Liver (tissue), 9 donors: ENCODE measurements around the gene BRWD1. TPM values are rescaled to one million over a fixed set of nuclear protein-coding genes. Genes with fewer than 3 reads are reported as not detected.

Experiments
- DNase-seq: peaks from one replicate; pipeline ENCODE4 v3.0.0-alpha.2; 2017; ENCODE audit warnings: low spot score
- H3K27ac ChIP-seq, 2 donors: one replicate each; pipeline ENCODE4 v1.7.0; 2013; ENCODE audit warnings: inconsistent platforms in 2 of 2, low read length in 2 of 2, control low read depth in 1 of 2, low read depth in 1 of 2, mild to moderate bottlenecking in 1 of 2
- H3K27me3 ChIP-seq, 4 donors: one replicate each; pipeline versions ENCODE4 v1.6.1 to v1.7.0; 2013; ENCODE audit warnings: low read length in 3 of 4, inconsistent platforms in 1 of 4, mild to moderate bottlenecking in 1 of 4, moderate library complexity in 1 of 4; ENCODE audit not compliant: control insufficient read depth in 4 of 4, insufficient read depth in 4 of 4
- H3K36me3 ChIP-seq, 4 donors: one replicate each; pipeline versions ENCODE4 v1.6.1 to v1.7.0; 2013; ENCODE audit warnings: low read length in 3 of 4, mild to moderate bottlenecking in 3 of 4, low read depth in 1 of 4, moderate library complexity in 1 of 4; ENCODE audit not compliant: control insufficient read depth in 4 of 4, insufficient read depth in 3 of 4
- H3K4me1 ChIP-seq, 4 donors: one replicate each; pipeline versions ENCODE4 v1.6.1 to v1.7.0; 2013; ENCODE audit warnings: low read length in 3 of 4, mild to moderate bottlenecking in 3 of 4, moderate library complexity in 1 of 4; ENCODE audit not compliant: control insufficient read depth in 4 of 4, insufficient read depth in 4 of 4
- H3K4me3 ChIP-seq, 3 donors: one replicate each; pipeline versions ENCODE4 v1.6.1 to v1.7.0; 2013; ENCODE audit warnings: low read length in 3 of 3, control low read depth in 1 of 3, low read depth in 1 of 3, mild to moderate bottlenecking in 1 of 3
- H3K9ac ChIP-seq, 2 donors: one replicate each; pipeline ENCODE4 v1.7.0; 2013; ENCODE audit warnings: low read length in 2 of 2, mild to moderate bottlenecking in 2 of 2, moderate library complexity in 2 of 2, control low read depth in 1 of 2, low read depth in 1 of 2
- H3K9me3 ChIP-seq, 4 donors: one replicate each; pipeline versions ENCODE4 v1.6.1 to v1.7.0; 2013; ENCODE audit warnings: low read length in 3 of 4; ENCODE audit not compliant: control insufficient read depth in 4 of 4
- FOXA1 ChIP-seq: IDR thresholded peaks from 2 replicates; pipeline ENCODE4 v1.6.1; 2016; ENCODE audit warnings: antibody characterized with exemption
- FOXA2 ChIP-seq: IDR thresholded peaks from 2 replicates; pipeline ENCODE4 v1.6.1; 2016; ENCODE audit warnings: antibody characterized with exemption
- GABPA ChIP-seq, 2 donors: IDR thresholded peaks in 1 of 2; conservative IDR thresholded peaks in 1 of 2; 2 replicates each; pipeline ENCODE4 v1.6.1; 2016; ENCODE audit warnings: antibody characterized with exemption in 2 of 2, mild to moderate bottlenecking in 1 of 2, moderate library complexity in 1 of 2
- HNF4A ChIP-seq, 2 donors: conservative IDR thresholded peaks; 2 replicates each; pipeline ENCODE4 v1.6.1; 2016; ENCODE audit warnings: antibody characterized with exemption in 2 of 2, mild to moderate bottlenecking in 2 of 2
- JUND ChIP-seq, 2 donors: IDR thresholded peaks; 2 replicates each; pipeline ENCODE4 v1.6.1; 2016; ENCODE audit warnings: antibody characterized with exemption in 2 of 2
- NR2F2 ChIP-seq: IDR thresholded peaks from 2 replicates; pipeline ENCODE4 v1.6.1; 2016; ENCODE audit warnings: antibody characterized with exemption
- RAD21 ChIP-seq, 2 donors: IDR thresholded peaks; 2 replicates each; pipeline ENCODE4 v1.6.1; 2016; ENCODE audit warnings: antibody characterized with exemption in 2 of 2, mild to moderate bottlenecking in 2 of 2
- RXRA ChIP-seq, 2 donors: IDR thresholded peaks; 2 replicates each; pipeline ENCODE4 v1.6.1; 2017 to 2018; ENCODE audit warnings: antibody characterized with exemption in 2 of 2, mild to moderate bottlenecking in 1 of 2
- SP1 ChIP-seq: IDR thresholded peaks from 2 replicates; pipeline ENCODE4 v1.6.1; 2018; ENCODE audit warnings: antibody characterized with exemption, mild to moderate bottlenecking
- YY1 ChIP-seq: IDR thresholded peaks from 2 replicates; pipeline ENCODE4 v1.6.1; 2016; ENCODE audit warnings: antibody characterized with exemption, mild to moderate bottlenecking
- WGBS: extraction: QIAGEN DNeasy Blood & Tissue Kit; methylation state at CpG from one replicate; pipeline ENCODE4 v1.1.7; 2013; 5-methylcytosine and 5-hydroxymethylcytosine counted together
- polyA plus RNA-seq, 2 donors: library from polyadenylated mRNA; stranded (reverse) in 1 of 2; unstranded in 1 of 2; fragments of 200-250 nt in 1 of 2; fragments of >200 nt in 1 of 2; fragmentation: Nextera tagmentation in 1 of 2; extraction: Ambion mirVana in 1 of 2; gene quantifications; one replicate each; pipeline versions ENCODE4 v1.2.1 to v1.2.3, GENCODE V29; 2013 to 2015
- total RNA-seq, 2 donors: library from RNA; depleted of rRNA; stranded (reverse); fragments of >200 nt; gene quantifications; one replicate each; pipeline ENCODE4 v1.2.3, GENCODE V29; 2014
- TF ChIP-seq, protein P1 (sequence below): IDR thresholded peaks from 2 replicates; pipeline ENCODE4 v1.6.1; 2016; ENCODE audit warnings: antibody characterized with exemption
- TF ChIP-seq, protein P2 (sequence below): fragments of 150-350 bp; IDR thresholded peaks from 2 replicates; pipeline ENCODE4 v1.5.1; 2017; ENCODE audit warnings: improper control_type of control experiment, low read depth, low read length; ENCODE audit not compliant: missing input control
- TF ChIP-seq, protein P3 (sequence below): IDR thresholded peaks from 2 replicates; pipeline ENCODE4 v1.6.1; 2016; ENCODE audit warnings: antibody characterized with exemption
- TF ChIP-seq, protein P4 (sequence below): IDR thresholded peaks from 2 replicates; pipeline ENCODE4 v1.6.1; 2016; ENCODE audit warnings: antibody characterized with exemption
- TF ChIP-seq, protein P5 (sequence below): IDR thresholded peaks from 2 replicates; pipeline ENCODE4 v1.6.1; 2016; ENCODE audit warnings: antibody characterized with exemption, mild to moderate bottlenecking
- donor health status: healthy.
- donor health status: healthy.
- donor health status: healthy.
- donor health status: healthy.
- donor health status: healthy.

Gene BRWD1
- total and polyA plus RNA-seq, 4 donors, result 5.2 to 56.6 (median 20.9) TPM

DNA sequence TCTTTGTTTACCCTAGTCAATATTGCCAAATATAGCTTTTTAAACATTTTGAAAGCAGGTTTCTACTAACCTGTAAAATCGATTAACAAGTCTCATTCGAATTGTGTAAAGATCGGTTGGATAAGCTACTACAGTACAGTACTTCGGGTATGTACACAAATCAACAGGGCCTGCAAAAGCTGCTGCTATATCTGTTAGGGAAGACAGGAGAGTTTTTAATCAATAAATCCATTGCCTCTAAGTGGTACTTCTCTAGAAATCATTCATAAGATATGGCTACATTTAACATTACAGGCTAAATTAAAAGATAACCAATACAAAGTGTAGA is 95.4 kb downstream of the BRWD1 start:
- no peak overlapping the region for H3K27ac ChIP-seq
- WGBS, result 40% methylated on average over 4 of the region's 4 CpGs
- H3K4me1 ChIP-seq, result peaks cover 0 to 6% (median under 1%) of the 10 kb centered on the region in 4 donors
- TF ChIP-seq, protein P1, sequence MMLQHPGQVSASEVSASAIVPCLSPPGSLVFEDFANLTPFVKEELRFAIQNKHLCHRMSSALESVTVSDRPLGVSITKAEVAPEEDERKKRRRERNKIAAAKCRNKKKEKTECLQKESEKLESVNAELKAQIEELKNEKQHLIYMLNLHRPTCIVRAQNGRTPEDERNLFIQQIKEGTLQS, result no peak
- TF ChIP-seq HNF4A (conservative IDR thresholded peaks at IDR 0.05) (peak in 1 of 2 donors; percentile 8), GABPA (IDR thresholded peaks at IDR 0.05 in 1 of 2, conservative IDR thresholded peaks at IDR 0.05 in 1 of 2) (no peak), FOXA2 (peak; percentile 28), SP1 (no peak), NR2F2 (no peak), RAD21 (IDR thresholded peaks at IDR 0.05) (no peak), JUND (IDR thresholded peaks at IDR 0.05) (no peak), YY1 (no peak)
- TF ChIP-seq, protein P2, sequence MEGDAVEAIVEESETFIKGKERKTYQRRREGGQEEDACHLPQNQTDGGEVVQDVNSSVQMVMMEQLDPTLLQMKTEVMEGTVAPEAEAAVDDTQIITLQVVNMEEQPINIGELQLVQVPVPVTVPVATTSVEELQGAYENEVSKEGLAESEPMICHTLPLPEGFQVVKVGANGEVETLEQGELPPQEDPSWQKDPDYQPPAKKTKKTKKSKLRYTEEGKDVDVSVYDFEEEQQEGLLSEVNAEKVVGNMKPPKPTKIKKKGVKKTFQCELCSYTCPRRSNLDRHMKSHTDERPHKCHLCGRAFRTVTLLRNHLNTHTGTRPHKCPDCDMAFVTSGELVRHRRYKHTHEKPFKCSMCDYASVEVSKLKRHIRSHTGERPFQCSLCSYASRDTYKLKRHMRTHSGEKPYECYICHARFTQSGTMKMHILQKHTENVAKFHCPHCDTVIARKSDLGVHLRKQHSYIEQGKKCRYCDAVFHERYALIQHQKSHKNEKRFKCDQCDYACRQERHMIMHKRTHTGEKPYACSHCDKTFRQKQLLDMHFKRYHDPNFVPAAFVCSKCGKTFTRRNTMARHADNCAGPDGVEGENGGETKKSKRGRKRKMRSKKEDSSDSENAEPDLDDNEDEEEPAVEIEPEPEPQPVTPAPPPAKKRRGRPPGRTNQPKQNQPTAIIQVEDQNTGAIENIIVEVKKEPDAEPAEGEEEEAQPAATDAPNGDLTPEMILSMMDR, result no peak
- TF ChIP-seq, protein P3, sequence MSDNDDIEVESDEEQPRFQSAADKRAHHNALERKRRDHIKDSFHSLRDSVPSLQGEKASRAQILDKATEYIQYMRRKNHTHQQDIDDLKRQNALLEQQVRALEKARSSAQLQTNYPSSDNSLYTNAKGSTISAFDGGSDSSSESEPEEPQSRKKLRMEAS, result no peak
- TF ChIP-seq, protein P4, sequence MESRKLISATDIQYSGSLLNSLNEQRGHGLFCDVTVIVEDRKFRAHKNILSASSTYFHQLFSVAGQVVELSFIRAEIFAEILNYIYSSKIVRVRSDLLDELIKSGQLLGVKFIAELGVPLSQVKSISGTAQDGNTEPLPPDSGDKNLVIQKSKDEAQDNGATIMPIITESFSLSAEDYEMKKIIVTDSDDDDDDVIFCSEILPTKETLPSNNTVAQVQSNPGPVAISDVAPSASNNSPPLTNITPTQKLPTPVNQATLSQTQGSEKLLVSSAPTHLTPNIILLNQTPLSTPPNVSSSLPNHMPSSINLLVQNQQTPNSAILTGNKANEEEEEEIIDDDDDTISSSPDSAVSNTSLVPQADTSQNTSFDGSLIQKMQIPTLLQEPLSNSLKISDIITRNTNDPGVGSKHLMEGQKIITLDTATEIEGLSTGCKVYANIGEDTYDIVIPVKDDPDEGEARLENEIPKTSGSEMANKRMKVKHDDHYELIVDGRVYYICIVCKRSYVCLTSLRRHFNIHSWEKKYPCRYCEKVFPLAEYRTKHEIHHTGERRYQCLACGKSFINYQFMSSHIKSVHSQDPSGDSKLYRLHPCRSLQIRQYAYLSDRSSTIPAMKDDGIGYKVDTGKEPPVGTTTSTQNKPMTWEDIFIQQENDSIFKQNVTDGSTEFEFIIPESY, result no peak
- TF ChIP-seq, protein P5, sequence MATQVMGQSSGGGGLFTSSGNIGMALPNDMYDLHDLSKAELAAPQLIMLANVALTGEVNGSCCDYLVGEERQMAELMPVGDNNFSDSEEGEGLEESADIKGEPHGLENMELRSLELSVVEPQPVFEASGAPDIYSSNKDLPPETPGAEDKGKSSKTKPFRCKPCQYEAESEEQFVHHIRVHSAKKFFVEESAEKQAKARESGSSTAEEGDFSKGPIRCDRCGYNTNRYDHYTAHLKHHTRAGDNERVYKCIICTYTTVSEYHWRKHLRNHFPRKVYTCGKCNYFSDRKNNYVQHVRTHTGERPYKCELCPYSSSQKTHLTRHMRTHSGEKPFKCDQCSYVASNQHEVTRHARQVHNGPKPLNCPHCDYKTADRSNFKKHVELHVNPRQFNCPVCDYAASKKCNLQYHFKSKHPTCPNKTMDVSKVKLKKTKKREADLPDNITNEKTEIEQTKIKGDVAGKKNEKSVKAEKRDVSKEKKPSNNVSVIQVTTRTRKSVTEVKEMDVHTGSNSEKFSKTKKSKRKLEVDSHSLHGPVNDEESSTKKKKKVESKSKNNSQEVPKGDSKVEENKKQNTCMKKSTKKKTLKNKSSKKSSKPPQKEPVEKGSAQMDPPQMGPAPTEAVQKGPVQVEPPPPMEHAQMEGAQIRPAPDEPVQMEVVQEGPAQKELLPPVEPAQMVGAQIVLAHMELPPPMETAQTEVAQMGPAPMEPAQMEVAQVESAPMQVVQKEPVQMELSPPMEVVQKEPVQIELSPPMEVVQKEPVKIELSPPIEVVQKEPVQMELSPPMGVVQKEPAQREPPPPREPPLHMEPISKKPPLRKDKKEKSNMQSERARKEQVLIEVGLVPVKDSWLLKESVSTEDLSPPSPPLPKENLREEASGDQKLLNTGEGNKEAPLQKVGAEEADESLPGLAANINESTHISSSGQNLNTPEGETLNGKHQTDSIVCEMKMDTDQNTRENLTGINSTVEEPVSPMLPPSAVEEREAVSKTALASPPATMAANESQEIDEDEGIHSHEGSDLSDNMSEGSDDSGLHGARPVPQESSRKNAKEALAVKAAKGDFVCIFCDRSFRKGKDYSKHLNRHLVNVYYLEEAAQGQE, result no peak
- H3K36me3 ChIP-seq, result peaks cover 2 to 30% (median 18%) of the 10 kb centered on the region in 4 donors
- DNase-seq, result no peak
- H3K9me3 ChIP-seq, result no peaks in the 10 kb centered on the region
- no peak overlapping the region for H3K4me3 ChIP-seq
- no peak overlapping the region for H3K9ac ChIP-seq
- no peaks in the 10 kb centered on the region for H3K27me3 ChIP-seq

DNA sequence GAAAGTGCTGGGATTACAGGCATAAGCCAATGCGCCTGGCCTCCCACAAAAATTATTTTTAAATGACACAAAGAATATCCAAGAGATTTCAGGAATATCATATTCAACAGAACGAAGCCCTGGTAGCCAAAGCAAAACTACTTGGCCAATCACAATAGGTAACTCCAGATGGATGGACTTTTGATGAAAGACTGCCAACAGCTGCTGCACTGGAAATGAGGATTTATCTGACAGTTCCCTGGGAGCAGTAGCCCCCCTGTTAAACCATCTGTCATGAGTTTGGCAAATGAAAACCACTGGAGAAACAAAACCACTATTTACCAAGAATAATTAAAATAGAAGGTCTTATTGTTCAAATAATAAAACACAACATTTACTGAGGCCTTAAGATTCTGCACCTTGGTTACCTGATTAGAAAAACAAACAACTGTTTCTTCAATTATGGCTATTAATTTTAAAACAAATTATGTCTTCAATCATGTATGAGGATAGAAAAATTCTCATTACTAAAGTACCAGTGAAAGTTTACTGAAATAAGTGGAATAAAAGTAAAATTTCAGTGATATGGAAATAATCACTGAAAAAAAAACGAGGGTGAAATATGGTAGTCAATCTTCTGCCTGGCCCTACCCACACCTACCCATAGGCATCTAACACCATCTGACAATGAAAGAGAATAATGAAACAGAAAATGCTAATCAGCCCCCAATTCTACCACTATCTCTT is 95.9 kb downstream of the BRWD1 start:
- Histone ChIP-seq H3K9ac (no peak overlapping the region), H3K27ac (no peak overlapping the region), H3K9me3 (no peaks in the 10 kb centered on the region), H3K36me3 (peaks cover 2 to 34% (median 20%) of the 10 kb centered on the region in 4 donors), H3K4me3 (no peak overlapping the region), H3K4me1 (peaks cover 0 to 6% (median under 1%) of the 10 kb centered on the region in 4 donors), H3K27me3 (no peaks in the 10 kb centered on the region)
- WGBS, result 94% methylated on average over 3 of the region's 3 CpGs
- no peak for DNase-seq
- no peak for TF ChIP-seq SP1
- no peak for TF ChIP-seq FOXA1
- TF ChIP-seq RXRA (IDR thresholded peaks at IDR 0.05), result no peak
- TF ChIP-seq FOXA2, result no peak
- TF ChIP-seq, protein P5, result no peak
- TF ChIP-seq, protein P4, result no peak
- TF ChIP-seq, protein P1, result no peak
